ENCODE data around the gene SCTR. TPM values are rescaled to one million over a fixed set of nuclear protein-coding genes. Genes with fewer than 3 reads are reported as not detected.

Gene SCTR
- total and polyA plus RNA-seq, 2 of the 13 experiments (the other 11 are each of a cell fraction or from before 2014, with no cell fraction given): not detected

- no peak for TF ChIP-seq GTF2F1 (IDR thresholded peaks at IDR 0.05; ENCODE audit: low read length)
- TF ChIP-seq ZBTB7B (CRISPR knock-in tag; IDR thresholded peaks at IDR 0.05): no peak; the same call in 1 of the 2 replicates
- no peak for TF ChIP-seq ZNF720 (CRISPR knock-in tag; IDR thresholded peaks at IDR 0.05)
- no peak for TF ChIP-seq NKX3-1 (CRISPR knock-in tag; IDR thresholded peaks at IDR 0.05)
- no peak for TF ChIP-seq MXD4 (CRISPR knock-in tag; IDR thresholded peaks at IDR 0.05)
- peak; percentile 60; the same call in 1 of the 2 replicates for TF ChIP-seq ZNF768 (CRISPR knock-in tag; IDR thresholded peaks at IDR 0.05)
- no peak for TF ChIP-seq ZNF878 (CRISPR knock-in tag; IDR thresholded peaks at IDR 0.05)
- TF ChIP-seq, protein P1, sequence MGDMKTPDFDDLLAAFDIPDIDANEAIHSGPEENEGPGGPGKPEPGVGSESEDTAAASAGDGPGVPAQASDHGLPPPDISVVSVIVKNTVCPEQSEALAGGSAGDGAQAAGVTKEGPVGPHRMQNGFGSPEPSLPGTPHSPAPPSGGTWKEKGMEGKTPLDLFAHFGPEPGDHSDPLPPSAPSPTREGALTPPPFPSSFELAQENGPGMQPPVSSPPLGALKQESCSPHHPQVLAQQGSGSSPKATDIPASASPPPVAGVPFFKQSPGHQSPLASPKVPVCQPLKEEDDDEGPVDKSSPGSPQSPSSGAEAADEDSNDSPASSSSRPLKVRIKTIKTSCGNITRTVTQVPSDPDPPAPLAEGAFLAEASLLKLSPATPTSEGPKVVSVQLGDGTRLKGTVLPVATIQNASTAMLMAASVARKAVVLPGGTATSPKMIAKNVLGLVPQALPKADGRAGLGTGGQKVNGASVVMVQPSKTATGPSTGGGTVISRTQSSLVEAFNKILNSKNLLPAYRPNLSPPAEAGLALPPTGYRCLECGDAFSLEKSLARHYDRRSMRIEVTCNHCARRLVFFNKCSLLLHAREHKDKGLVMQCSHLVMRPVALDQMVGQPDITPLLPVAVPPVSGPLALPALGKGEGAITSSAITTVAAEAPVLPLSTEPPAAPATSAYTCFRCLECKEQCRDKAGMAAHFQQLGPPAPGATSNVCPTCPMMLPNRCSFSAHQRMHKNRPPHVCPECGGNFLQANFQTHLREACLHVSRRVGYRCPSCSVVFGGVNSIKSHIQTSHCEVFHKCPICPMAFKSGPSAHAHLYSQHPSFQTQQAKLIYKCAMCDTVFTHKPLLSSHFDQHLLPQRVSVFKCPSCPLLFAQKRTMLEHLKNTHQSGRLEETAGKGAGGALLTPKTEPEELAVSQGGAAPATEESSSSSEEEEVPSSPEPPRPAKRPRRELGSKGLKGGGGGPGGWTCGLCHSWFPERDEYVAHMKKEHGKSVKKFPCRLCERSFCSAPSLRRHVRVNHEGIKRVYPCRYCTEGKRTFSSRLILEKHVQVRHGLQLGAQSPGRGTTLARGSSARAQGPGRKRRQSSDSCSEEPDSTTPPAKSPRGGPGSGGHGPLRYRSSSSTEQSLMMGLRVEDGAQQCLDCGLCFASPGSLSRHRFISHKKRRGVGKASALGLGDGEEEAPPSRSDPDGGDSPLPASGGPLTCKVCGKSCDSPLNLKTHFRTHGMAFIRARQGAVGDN (CRISPR knock-in tag; IDR thresholded peaks at IDR 0.05): peak; percentile 60
- no peak for TF ChIP-seq ZSCAN25 (CRISPR knock-in tag; IDR thresholded peaks at IDR 0.05)
- no peak for TF ChIP-seq DZIP1 (CRISPR knock-in tag; IDR thresholded peaks at IDR 0.05)
- TF ChIP-seq, protein P2, sequence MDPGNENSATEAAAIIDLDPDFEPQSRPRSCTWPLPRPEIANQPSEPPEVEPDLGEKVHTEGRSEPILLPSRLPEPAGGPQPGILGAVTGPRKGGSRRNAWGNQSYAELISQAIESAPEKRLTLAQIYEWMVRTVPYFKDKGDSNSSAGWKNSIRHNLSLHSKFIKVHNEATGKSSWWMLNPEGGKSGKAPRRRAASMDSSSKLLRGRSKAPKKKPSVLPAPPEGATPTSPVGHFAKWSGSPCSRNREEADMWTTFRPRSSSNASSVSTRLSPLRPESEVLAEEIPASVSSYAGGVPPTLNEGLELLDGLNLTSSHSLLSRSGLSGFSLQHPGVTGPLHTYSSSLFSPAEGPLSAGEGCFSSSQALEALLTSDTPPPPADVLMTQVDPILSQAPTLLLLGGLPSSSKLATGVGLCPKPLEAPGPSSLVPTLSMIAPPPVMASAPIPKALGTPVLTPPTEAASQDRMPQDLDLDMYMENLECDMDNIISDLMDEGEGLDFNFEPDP (CRISPR knock-in tag; conservative IDR thresholded peaks at IDR 0.05): 0 out of 2 replicates have a peak, but pooled peaks have one; percentile 66
- TF ChIP-seq ZFP1 (CRISPR knock-in tag; IDR thresholded peaks at IDR 0.05): no peak
- no peak for TF ChIP-seq POLR2AphosphoS5 (IDR thresholded peaks at IDR 0.05; ENCODE audit: low read depth, low read length)
- no peak for TF ChIP-seq THAP8 (CRISPR knock-in tag; IDR thresholded peaks at IDR 0.05; ENCODE audit: borderline replicate concordance)
- no peak for TF ChIP-seq KLF12 (CRISPR knock-in tag; IDR thresholded peaks at IDR 0.05; ENCODE audit: borderline replicate concordance)
- no peak for TF ChIP-seq RNF2 (conservative IDR thresholded peaks at IDR 0.05; ENCODE audit: low read depth)
- TF ChIP-seq FOXA1 (IDR thresholded peaks at IDR 0.05): no peak
- no peak for TF ChIP-seq FOXA1 (CRISPR knock-in tag; IDR thresholded peaks at IDR 0.05)
- TF ChIP-seq KDM2A (CRISPR knock-in tag; IDR thresholded peaks at IDR 0.05; ENCODE audit: borderline replicate concordance, low read depth): no peak; the same call in 1 of the 2 replicates
- TF ChIP-seq ZNF350 (CRISPR knock-in tag; IDR thresholded peaks at IDR 0.05; ENCODE audit: borderline replicate concordance, low read depth): 0 out of 2 replicates have a peak, but pooled peaks have one; percentile 27
Observed at GRCh38 chr2:119424284-119425118, 99.8 kb downstream of the SCTR start (continued).
